Measurements from ENCODE around the gene EDC4. TPM values are rescaled to one million over a fixed set of nuclear protein-coding genes. Genes with fewer than 3 reads are reported as not detected.
A peak's percentile ranks its signal among the peaks of the same experiment; 100 is the strongest.

Gene EDC4
- 71.7 to 83.4 TPM (median 80.2 TPM) in 3 replicates for total RNA-seq

GRCh38 chr16:67872631-67873434 is at the start of gene EDC4:
Gene EDC4, plus strand, starts transcription at chr16:67873052. Its CDS starts 210 bp downstream, at chr16:67873262.
- peaks cover 10% of the 10 kb centered on the region for H3K36me3 Mint-ChIP-seq
- H3K4me1 Mint-ChIP-seq = peaks cover 15% of the 10 kb centered on the region
- H3K27ac Mint-ChIP-seq = peak within 1 kb of the TSS; percentile 94
- DNase-seq (ENCODE audit: low spot score in 2 of 2, unreplicated experiment in 2 of 2) = peak; percentile 41 to 76
- H3K27me3 Mint-ChIP-seq (ENCODE audit: low read depth) = no peaks in the 10 kb centered on the region
- no peak for TF ChIP-seq CTCF (IDR thresholded peaks at IDR 0.05; ENCODE audit: unreplicated experiment)
- no peaks in the 10 kb centered on the region for H3K9me3 Mint-ChIP-seq
- peak within 1 kb of the TSS; percentile 94 for H3K4me3 Mint-ChIP-seq

GRCh38 chr16:67825119-67825518 is 47.7 kb upstream of the EDC4 start:
- Mint-ChIP-seq H3K4me1 (no peaks in the 10 kb centered on the region), H3K27ac (no peak overlapping the region)
- DNase-seq (ENCODE audit: low spot score in 2 of 2, unreplicated experiment in 2 of 2) = no peak

GRCh38 chr16:67825906-67826305 is 46.9 kb upstream of the EDC4 start:
- DNase-seq (ENCODE audit: low spot score in 2 of 2, unreplicated experiment in 2 of 2) = no peak
- no peak for TF ChIP-seq CTCF (IDR thresholded peaks at IDR 0.05; ENCODE audit: unreplicated experiment)
- H3K27me3 Mint-ChIP-seq (ENCODE audit: low read depth) = no peaks in the 10 kb centered on the region
- no peaks in the 10 kb centered on the region for H3K9me3 Mint-ChIP-seq
- H3K4me3 Mint-ChIP-seq = no peak overlapping the region
- H3K4me1 Mint-ChIP-seq = no peaks in the 10 kb centered on the region
- peaks cover 9% of the 10 kb centered on the region for H3K36me3 Mint-ChIP-seq
- H3K27ac Mint-ChIP-seq = no peak overlapping the region

More at GRCh38 chr16:67825119-67825518, 47.7 kb upstream of the EDC4 start:
- Mint-ChIP-seq H3K4me3 (no peak overlapping the region), H3K27me3 (ENCODE audit: low read depth) (no peaks in the 10 kb centered on the region), H3K9me3 (no peaks in the 10 kb centered on the region), H3K36me3 (peaks cover 9% of the 10 kb centered on the region)
- TF ChIP-seq CTCF (IDR thresholded peaks at IDR 0.05; ENCODE audit: unreplicated experiment) = no peak

GRCh38 chr16:67828651-67829050 is 44.2 kb upstream of the EDC4 start:
- Mint-ChIP-seq H3K27ac (no peak overlapping the region), H3K9me3 (no peaks in the 10 kb centered on the region), H3K36me3 (peaks cover 9% of the 10 kb centered on the region), H3K27me3 (ENCODE audit: low read depth) (no peaks in the 10 kb centered on the region), H3K4me1 (peaks cover 7% of the 10 kb centered on the region), H3K4me3 (no peak overlapping the region)
- TF ChIP-seq CTCF (IDR thresholded peaks at IDR 0.05; ENCODE audit: unreplicated experiment) = no peak
- DNase-seq (ENCODE audit: low spot score in 2 of 2, unreplicated experiment in 2 of 2) = no peak

GRCh38 chr16:67833030-67833414 is 39.8 kb upstream of the EDC4 start:
- TF ChIP-seq CTCF (IDR thresholded peaks at IDR 0.05; ENCODE audit: unreplicated experiment) = no peak
- peaks cover 4% of the 10 kb centered on the region for H3K36me3 Mint-ChIP-seq
- H3K4me1 Mint-ChIP-seq = peaks cover 11% of the 10 kb centered on the region
- H3K4me3 Mint-ChIP-seq = peak overlapping the region; percentile 88
- H3K9me3 Mint-ChIP-seq = no peaks in the 10 kb centered on the region
- no peaks in the 10 kb centered on the region for H3K27me3 Mint-ChIP-seq (ENCODE audit: low read depth)
- peak overlapping the region; percentile 50 for H3K27ac Mint-ChIP-seq
- DNase-seq (ENCODE audit: low spot score in 2 of 2, unreplicated experiment in 2 of 2) = no peak

All from mesothelial cell of epicardium (in vitro differentiated cells).